Activated gamma-delta T cell (primary cell): ENCODE measurements around the gene SELENOV.

Source experiments
- DNase-seq: peaks from one replicate; lab custom pipeline; 2025; lab: John Stamatoyannopoulos, UW

SELENOV gene

GRCh38 chr19:39557811-39558623 is 43.1 kb downstream of the SELENOV start:
- no peak for DNase-seq

GRCh38 chr19:39558624-39559117 is 43.7 kb downstream of the SELENOV start:
- no peak for DNase-seq

GRCh38 chr19:39563408-39563807 is 48.5 kb downstream of the SELENOV start:
- DNase-seq, result no peak

- no peak for DNase-seq
These were observed 51.1 kb downstream of the SELENOV start for GRCh38 chr19:39566064-39566463.

- no peak for DNase-seq
These were observed 53.7 kb downstream of the SELENOV start for GRCh38 chr19:39568604-39569003.
